PC-9 (cell line): ENCODE results near the gene TANGO2. TPM values are rescaled to one million over a fixed set of nuclear protein-coding genes. Genes with fewer than 3 reads are reported as not detected.

Experiments
- BruUV-seq: library from RNA; stranded (reverse); fragments of 400-500 nt; replicated peaks from 2 replicates; lab custom pipeline; 2021; lab: Mats Ljungman, UMichigan
- CTCF ChIA-PET: fragments of 300-600 bp; sonication (Branson Sonifier 250); formaldehyde crosslinking; loops from one replicate; lab custom pipeline; 2022; ENCODE audit warnings: antibody characterized with exemption; lab: Charles Lee
- POLR2A ChIA-PET: fragments of 300-600 bp; sonication (Branson Sonifier 250); formaldehyde crosslinking; loops from one replicate; lab custom pipeline; 2022; ENCODE audit warnings: antibody characterized with exemption; ENCODE audit not compliant: unreplicated experiment; lab: Charles Lee
- DNase-seq, 2 experiments: peaks; one replicate each; pipeline versions ENCODE4 v3.0.0 to v3.0.0-alpha.2; 2015 to 2022; ENCODE audit warnings: mixed read lengths in 1 of 2
- H2AFZ ChIP-seq: fragments of 200-600 bp; sonication (generic); 2 replicates; pipeline ENCODE4 v1.8.1; 2017; ENCODE audit warnings: antibody characterized with exemption
- H3F3A ChIP-seq: fragments of 200-600 bp; sonication (generic); 2 replicates; pipeline ENCODE4 v1.8.1; 2017; ENCODE audit warnings: antibody characterized with exemption, mild to moderate bottlenecking, low read depth; ENCODE audit not compliant: insufficient read depth
- H3K27ac ChIP-seq: fragments of 200-600 bp; sonication (generic); 2 replicates; pipeline ENCODE4 v1.6.1; 2016; ENCODE audit warnings: mixed run types
- H3K27me3 ChIP-seq: fragments of 200-600 bp; sonication (generic); 2 replicates; pipeline ENCODE4 v1.6.1; 2016; ENCODE audit warnings: low read depth, mixed run types; ENCODE audit not compliant: insufficient read depth
- H3K36me3 ChIP-seq: fragments of 200-600 bp; sonication (generic); 2 replicates; pipeline ENCODE4 v1.6.1; 2016; ENCODE audit warnings: low read depth, mixed run types
- H3K4me1 ChIP-seq: fragments of 200-600 bp; sonication (generic); replicated peaks from 2 replicates; pipeline ENCODE4 v1.6.1; 2016; ENCODE audit warnings: mixed run types; ENCODE audit not compliant: insufficient read depth
- H3K4me2 ChIP-seq: fragments of 200-600 bp; sonication (generic); 2 replicates; pipeline ENCODE4 v1.6.1; 2017; ENCODE audit warnings: mixed run types
- H3K4me3 ChIP-seq: fragments of 200-600 bp; sonication (generic); 2 replicates; pipeline ENCODE4 v1.6.1; 2016; ENCODE audit warnings: mixed run types
- H3K79me2 ChIP-seq: fragments of 200-600 bp; sonication (generic); 2 replicates; pipeline ENCODE4 v1.6.1; 2017; ENCODE audit warnings: low read depth, mixed run types
- H3K9me2 ChIP-seq: fragments of 200-600 bp; sonication (generic); 2 replicates; pipeline ENCODE4 v1.8.1; 2017; ENCODE audit warnings: mild to moderate bottlenecking; ENCODE audit not compliant: insufficient read depth
- H3K9me3 ChIP-seq: fragments of 200-600 bp; sonication (generic); 2 replicates; pipeline ENCODE4 v1.8.1; 2016; ENCODE audit warnings: low read depth; ENCODE audit not compliant: insufficient read depth
- H4K20me1 ChIP-seq: fragments of 200-600 bp; sonication (generic); 2 replicates; pipeline ENCODE4 v1.8.1; 2017; ENCODE audit not compliant: insufficient read depth
- CTCF ChIP-seq: fragments of 200-600 bp; sonication (generic); conservative IDR thresholded peaks from 2 replicates; pipeline ENCODE4 v1.6.1; 2017; ENCODE audit warnings: mixed run types, antibody characterized with exemption, mild to moderate bottlenecking, moderate library complexity
- EZH2 ChIP-seq: fragments of 200-600 bp; sonication (generic); IDR thresholded peaks from 2 replicates; pipeline ENCODE4 v1.8.0; 2017; ENCODE audit warnings: antibody characterized with exemption, low read depth
- intact Hi-C: fragments of 100-400 bp; cut with micrococcal nuclease; formaldehyde crosslinking; loops from one replicate; pipeline ENCODE4 v1.10.0; 2022; ENCODE audit not compliant: unreplicated experiment
- total RNA-seq: library from RNA; stranded (reverse); gene quantifications from 2 replicates; pipeline ENCODE4 v1.2.3, GENCODE V29; 2021

The TANGO2 gene
- total RNA-seq, 1 experiment from 2014 or later = 22.4 TPM

DNA sequence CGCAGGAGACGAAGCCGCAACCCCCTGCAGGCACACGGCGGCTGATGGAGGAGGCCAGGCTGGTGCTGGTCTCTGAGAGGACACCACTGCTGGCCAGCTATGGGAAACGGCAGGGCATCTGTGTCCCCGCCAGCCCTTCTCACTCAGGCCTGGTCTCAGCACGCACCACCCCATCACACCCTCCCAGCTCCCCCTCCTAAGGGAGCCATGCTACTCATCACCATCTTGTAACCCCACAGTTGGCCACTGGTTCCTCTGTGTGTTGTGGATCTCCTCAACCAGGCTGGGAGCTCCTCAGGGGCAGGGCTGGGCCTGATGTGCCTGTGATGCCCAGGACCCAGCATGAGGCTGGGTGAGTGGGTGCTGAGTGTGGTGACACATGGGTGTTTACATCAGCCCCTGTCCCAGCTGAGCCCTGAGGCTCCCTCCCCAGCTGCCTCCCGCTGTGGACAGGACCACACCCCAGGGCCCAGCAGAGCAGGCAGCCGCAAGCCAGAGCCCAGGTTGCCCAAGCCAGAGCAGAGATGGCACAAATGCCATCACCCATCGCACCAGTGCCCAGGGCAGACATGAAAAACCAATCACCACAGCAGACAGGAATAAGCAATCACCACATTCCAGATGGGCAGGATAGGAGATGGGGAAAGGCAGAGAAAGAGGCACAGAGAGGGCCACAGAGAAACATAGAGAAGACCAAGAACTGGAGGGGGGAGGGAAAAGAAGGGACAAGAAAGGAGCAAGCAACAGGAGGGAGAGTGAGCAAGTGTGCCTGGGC, 12.5 kb upstream of the TANGO2 start:
- Histone ChIP-seq H3K79me2 (no peaks in the 10 kb centered on the region), H3K9me3 (no peaks in the 10 kb centered on the region), H3F3A (no peaks in the 10 kb centered on the region), H3K4me3 (no peak overlapping the region), H3K4me1 (no peaks in the 10 kb centered on the region), H3K9me2 (no peaks in the 10 kb centered on the region), H3K4me2 (no peak overlapping the region), H3K36me3 (no peaks in the 10 kb centered on the region), H2AFZ (no peak overlapping the region), H3K27ac (no peak overlapping the region), H4K20me1 (no peaks in the 10 kb centered on the region), H3K27me3 (no peaks in the 10 kb centered on the region)
- POLR2A ChIA-PET = no interaction called here
- intact Hi-C loops = no loop called here
- no peak for DNase-seq
- no TSS peak for BruUV-seq
- no peak for TF ChIP-seq EZH2
- no peak for TF ChIP-seq CTCF
- CTCF ChIA-PET = no interaction called here

- H3K79me2 ChIP-seq = no peaks in the 10 kb centered on the region
- H2AFZ ChIP-seq = no peak overlapping the region
- no peaks in the 10 kb centered on the region for H3K9me3 ChIP-seq
- H3K9me2 ChIP-seq = no peaks in the 10 kb centered on the region
- H3K27me3 ChIP-seq = no peaks in the 10 kb centered on the region
- intact Hi-C loops = no loop called here
- no TSS peak for BruUV-seq
- no peaks in the 10 kb centered on the region for H3K36me3 ChIP-seq
- no peak overlapping the region for H3K4me3 ChIP-seq
- ChIA-PET CTCF (no interaction called here), POLR2A (no interaction called here)
- H3K4me1 ChIP-seq = no peaks in the 10 kb centered on the region
- no peak overlapping the region for H3K27ac ChIP-seq
- H3K4me2 ChIP-seq = no peak overlapping the region
- H3F3A ChIP-seq = no peaks in the 10 kb centered on the region
- TF ChIP-seq CTCF (no peak), EZH2 (no peak)
- no peak for DNase-seq
- no peaks in the 10 kb centered on the region for H4K20me1 ChIP-seq
Measured at GRCh38 chr22:20009018-20009491, 11.9 kb upstream of the TANGO2 start.

DNA sequence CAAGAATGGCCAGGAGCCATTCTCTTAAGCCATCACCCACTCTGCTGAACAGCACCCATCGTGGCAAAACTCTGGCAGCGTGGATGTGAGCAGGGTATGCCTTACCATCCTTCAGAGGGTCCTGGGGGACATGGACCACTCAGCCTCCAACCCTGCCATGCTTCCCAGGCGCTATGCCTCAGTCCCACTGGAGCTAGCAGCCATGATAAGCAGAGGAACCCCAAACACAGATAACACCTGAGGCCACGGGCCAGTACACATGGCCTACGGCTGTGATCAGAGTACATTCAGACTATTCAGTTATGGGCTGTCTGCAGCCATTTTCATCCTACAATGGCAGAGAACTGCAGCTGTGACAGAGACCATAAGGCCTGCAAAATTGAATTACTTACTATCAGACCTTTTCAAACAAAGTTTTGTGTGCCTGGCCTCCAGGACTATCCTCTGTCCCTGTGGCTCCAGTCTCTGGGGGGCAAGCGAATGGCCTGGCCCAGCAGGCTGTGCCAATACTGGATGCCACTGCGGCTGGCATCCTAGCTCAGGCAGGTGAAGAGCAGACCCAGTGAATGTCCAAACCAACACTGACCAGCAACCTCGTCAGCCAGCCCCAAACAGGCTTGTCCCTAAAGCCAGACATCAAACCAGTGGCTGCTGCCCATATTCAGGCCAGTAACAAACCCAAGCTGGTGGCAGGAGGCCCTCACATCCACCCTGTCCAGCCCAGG, 11.2 kb upstream of the TANGO2 start:
- CTCF ChIA-PET = no interaction called here
- H3K4me1 ChIP-seq = no peaks in the 10 kb centered on the region
- H3K9me2 ChIP-seq = no peaks in the 10 kb centered on the region
- H4K20me1 ChIP-seq = no peaks in the 10 kb centered on the region
- no peaks in the 10 kb centered on the region for H3K9me3 ChIP-seq
- no TSS peak for BruUV-seq
- no peaks in the 10 kb centered on the region for H3K36me3 ChIP-seq
- H3K4me2 ChIP-seq = no peak overlapping the region
- H3K79me2 ChIP-seq = no peaks in the 10 kb centered on the region
- POLR2A ChIA-PET = no interaction called here
- H3K27ac ChIP-seq = no peak overlapping the region
- no peaks in the 10 kb centered on the region for H3F3A ChIP-seq
- TF ChIP-seq EZH2 (no peak), CTCF (no peak)
- intact Hi-C loops = no loop called here
- no peak overlapping the region for H3K4me3 ChIP-seq
- no peaks in the 10 kb centered on the region for H3K27me3 ChIP-seq
- no peak for DNase-seq
- H2AFZ ChIP-seq = no peak overlapping the region
